K562 (cell line): Measurements from ENCODE around the gene MDM1. TPM values are rescaled to one million over a fixed set of nuclear protein-coding genes. Genes with fewer than 3 reads are reported as not detected.

Experiments used
- ATAC-seq: fragments of 200-7000 bp; cut with Tn5 transposase; 3 replicates; pipeline ENCODE4 v1.9.1; 2020; ENCODE audit warnings: moderate library complexity
- BruUV-seq: library from RNA; stranded (reverse); fragments of 400-500 nt; replicated peaks from 2 replicates; lab custom pipeline; 2021; lab: Mats Ljungman, UMichigan
- CTCF ChIA-PET: fragments of 300-600 bp; formaldehyde crosslinking; extraction: SDS; loops from one replicate; lab custom pipeline; 2021; ENCODE audit warnings: low intra/inter-chr PET ratio; lab: Yijun Ruan, JAX
- POLR2A ChIA-PET: fragments of 300-600, 350-650 bp; sonication (Branson Sonifier 250); formaldehyde crosslinking; extraction: SDS; loops from one replicate; lab custom pipeline; 2021; ENCODE audit warnings: antibody characterized with exemption, inconsistent platforms; lab: Yijun Ruan, JAX
- DNase-seq, 4 experiments: peaks; one replicate each; pipeline versions ENCODE4 v3.0.0 to v3.0.0-alpha.2; 2011 to 2018; ENCODE audit warnings: low spot score in 3 of 4, mixed read lengths in 3 of 4; ENCODE audit errors: extremely low read depth in 1 of 4
- FAIRE-seq: peaks from 2 replicates; lab custom pipeline; 2011; peaks lifted over from hg19 to GRCh38; lab: Jason Lieb, UNC
- H2AFZ ChIP-seq: 2 replicates; pipeline ENCODE4 v1.6.0; 2011; ENCODE audit warnings: low read depth, low read length, control low read depth, inconsistent platforms
- H3K27ac ChIP-seq: fragments of 200-600 bp; 3 replicates; pipeline ENCODE4 v1.8.0; 2011; ENCODE audit warnings: low read depth, mild to moderate bottlenecking, control low read depth, inconsistent platforms, low read length, moderate library complexity, mixed read lengths; ENCODE audit errors: extremely low read depth
- H3K27me3 ChIP-seq, 2 experiments: fragments of 300-600 bp in 1 of 2; 2 replicates in 1 of 2; 3 replicates in 1 of 2; pipeline versions ENCODE4 v1.6.0 to v1.8.0; 2011; ENCODE audit warnings: inconsistent platforms in 2 of 2, low read length in 2 of 2, mild to moderate bottlenecking in 1 of 2, mixed read lengths in 1 of 2, moderate library complexity in 1 of 2; ENCODE audit not compliant: control insufficient read depth in 2 of 2, insufficient read depth in 2 of 2
- H3K36me3 ChIP-seq: fragments of 300-600 bp; 3 replicates; pipeline ENCODE4 v1.8.0; 2011; ENCODE audit warnings: mild to moderate bottlenecking, low read length, inconsistent platforms; ENCODE audit not compliant: control insufficient read depth, insufficient read depth
- H3K4me1 ChIP-seq, 2 experiments: fragments of 200-600 bp in 1 of 2; replicated peaks in 1 of 2; 2 replicates in 1 of 2; 3 replicates in 1 of 2; pipeline versions ENCODE4 v1.5.1 to v1.8.0; 2011; ENCODE audit warnings: inconsistent platforms in 2 of 2, low read length in 2 of 2, mild to moderate bottlenecking in 1 of 2, mixed read lengths in 1 of 2, moderate library complexity in 1 of 2; ENCODE audit not compliant: control insufficient read depth in 2 of 2, insufficient read depth in 2 of 2
- H3K4me2 ChIP-seq: 2 replicates; pipeline ENCODE4 v1.6.1; 2011; ENCODE audit warnings: low read length, control low read depth, inconsistent platforms, mixed read lengths; ENCODE audit not compliant: insufficient read depth
- H3K4me3 ChIP-seq: fragments of 200-600 bp; sonication (generic), shearing (Covaris generic); 2 replicates; pipeline ENCODE4 v1.5.1; 2016; ENCODE audit warnings: control low read depth, inconsistent platforms
- H3K79me2 ChIP-seq: fragments of 200-600 bp; 3 replicates; pipeline ENCODE4 v1.8.0; 2011; ENCODE audit warnings: low read length, inconsistent platforms; ENCODE audit not compliant: control insufficient read depth, insufficient read depth
- H3K9ac ChIP-seq, 2 experiments: 2 replicates each; pipeline versions ENCODE4 v1.6.0 to v1.6.1; 2011; ENCODE audit warnings: low read depth in 2 of 2, low read length in 2 of 2, control low read depth in 1 of 2, inconsistent platforms in 1 of 2, mild to moderate bottlenecking in 1 of 2, mixed read lengths in 1 of 2; ENCODE audit not compliant: insufficient read depth in 1 of 2
- H3K9me1 ChIP-seq: one replicate; pipeline ENCODE4 v1.6.0; 2011; ENCODE audit warnings: inconsistent platforms, mild to moderate bottlenecking, low read length, moderate library complexity; ENCODE audit not compliant: control insufficient read depth, insufficient read depth
- H3K9me3 ChIP-seq: replicated peaks from 2 replicates; pipeline ENCODE4 v1.5.1; 2011; ENCODE audit warnings: low read depth, low read length, inconsistent platforms; ENCODE audit not compliant: control insufficient read depth, insufficient read depth
- H4K20me1 ChIP-seq: replicated peaks from 2 replicates; pipeline ENCODE4 v1.6.1; 2011; ENCODE audit warnings: low read length, inconsistent platforms, mixed read lengths; ENCODE audit not compliant: control insufficient read depth, insufficient read depth
- ARID2 ChIP-seq: fragments of 450-650 bp; IDR thresholded peaks from 2 replicates; pipeline ENCODE4 v1.6.1; 2017; ENCODE audit warnings: antibody characterized with exemption, mild to moderate bottlenecking
- CREB1 ChIP-seq, 2 experiments: sonication (generic) in 1 of 2; formaldehyde crosslinking in 1 of 2; IDR thresholded peaks; 2 replicates each; pipeline versions ENCODE4 v1.6.1 to v1.8.0; 2012 to 2022; ENCODE audit warnings: inconsistent platforms in 1 of 2, mild to moderate bottlenecking in 1 of 2, missing genetic modification reagents in 1 of 2, moderate library complexity in 1 of 2
- DMBX1 ChIP-seq: fragments of 250-450 bp; sonication (Bioruptor Pico); IDR thresholded peaks from 2 replicates; pipeline ENCODE4 v1.8.0; 2022; ENCODE audit warnings: inconsistent platforms, mild to moderate bottlenecking, moderate library complexity, borderline replicate concordance
- EHMT2 ChIP-seq: fragments of 450-650 bp; IDR thresholded peaks from 2 replicates; pipeline ENCODE4 v1.6.1; 2018; ENCODE audit warnings: antibody characterized with exemption
- HNRNPH1 ChIP-seq: fragments of 200-400 bp; formaldehyde crosslinking; optimal IDR thresholded peaks from 2 replicates; pipeline ENCODE3; 2017; ENCODE audit warnings: low read depth, mild to moderate bottlenecking, low read length, moderate library complexity
- KDM1A ChIP-seq, 2 experiments: fragments of 450-650 bp; IDR thresholded peaks; 2 replicates each; pipeline ENCODE4 v1.6.1; 2016; ENCODE audit warnings: mild to moderate bottlenecking in 2 of 2
- MAFF ChIP-seq: IDR thresholded peaks from 2 replicates; pipeline ENCODE4 v1.6.1; 2012; ENCODE audit warnings: low read length, improper control_type of control experiment
- PCBP2 ChIP-seq: fragments of 200-400 bp; formaldehyde crosslinking; IDR thresholded peaks from 2 replicates; pipeline ENCODE4 v1.6.1; 2018; ENCODE audit warnings: low read length, low read depth, mild to moderate bottlenecking, moderate library complexity; ENCODE audit not compliant: poor library complexity, severe bottlenecking
- PTRF ChIP-seq: fragments of 450-650 bp; IDR thresholded peaks from 2 replicates; pipeline ENCODE4 v1.6.1; 2016; ENCODE audit warnings: mild to moderate bottlenecking, missing genetic modification characterization, missing compliant biosample characterization
- RBM17 ChIP-seq: fragments of 200-400 bp; formaldehyde crosslinking; IDR thresholded peaks from 2 replicates; pipeline ENCODE4 v1.6.1; 2017; ENCODE audit warnings: low read depth, mild to moderate bottlenecking, low read length, borderline replicate concordance
- RHOXF2B ChIP-seq: fragments of 250-450 bp; sonication (Bioruptor Pico); conservative IDR thresholded peaks from 2 replicates; pipeline ENCODE4 v1.5.1; 2021
- THRB ChIP-seq: fragments of 450-650 bp; formaldehyde crosslinking; conservative IDR thresholded peaks from 2 replicates; pipeline ENCODE4 v1.4.0; 2022; ENCODE audit warnings: mild to moderate bottlenecking, missing genetic modification characterization
- TRIM24 ChIP-seq, 2 experiments: fragments of 450-650 bp; IDR thresholded peaks; 2 replicates each; pipeline ENCODE4 v1.6.1; 2016
- USF2 ChIP-seq: sonication (generic); formaldehyde crosslinking; IDR thresholded peaks from 2 replicates; pipeline ENCODE4 v1.5.0; 2020; ENCODE audit warnings: missing genetic modification reagents
- ZNF175 ChIP-seq: fragments of 200-800 bp; sonication (Bioruptor generic); IDR thresholded peaks from 2 replicates; pipeline ENCODE4 v1.6.1; 2016; ENCODE audit warnings: low read depth, mild to moderate bottlenecking, missing genetic modification characterization, missing compliant biosample characterization
- ZNF449 ChIP-seq: fragments of 250-450 bp; sonication (Bioruptor Pico); IDR thresholded peaks from 2 replicates; pipeline ENCODE4 v1.8.0; 2022; ENCODE audit warnings: moderate library complexity, mild to moderate bottlenecking, inconsistent platforms
- ZNF584 ChIP-seq: fragments of 200-800 bp; sonication (Bioruptor generic); IDR thresholded peaks from 2 replicates; pipeline ENCODE4 v1.6.1; 2016; ENCODE audit warnings: low read depth, mild to moderate bottlenecking, missing genetic modification characterization, missing compliant biosample characterization
- WGBS: fragments of 100-300 bp; shearing (Covaris generic); methylation state at CpG from one replicate; pipeline ENCODE4 v1.1.6; 2016; ENCODE audit warnings: low coverage, mixed read lengths; ENCODE audit not compliant: insufficient coverage; ENCODE audit errors: missing lambda C conversion rate; 5-methylcytosine and 5-hydroxymethylcytosine counted together
- in situ Hi-C: fragments of 300-500 bp; cut with MboI; formaldehyde crosslinking; loops from 4 replicates; pipeline ENCODE4 v1.15.0; 2018; ENCODE audit warnings: inconsistent platforms, mixed read lengths
- intact Hi-C: fragments of 100-400 bp; cut with micrococcal nuclease; formaldehyde crosslinking; loops from 2 replicates; pipeline ENCODE4 v1.14.2; 2022
- polyA plus RNA-seq, 8 experiments: library from polyadenylated mRNA; depleted of rRNA in 4 of 8; stranded (reverse) in 5 of 8; unstranded in 3 of 8; fragments of >200 nt; fragmentation: Nextera tagmentation in 2 of 8; fragmentation: Illumina TruSeq in 1 of 8; extraction: Ambion mirVana in 2 of 8; extraction: Trizol in 1 of 8; gene quantifications; 2 replicates each; pipeline versions ENCODE4 v1.2.1 to v1.2.3, GENCODE V29; 2011 to 2014; ENCODE audit warnings: inconsistent platforms in 1 of 8, missing spikeins in 1 of 8
- total RNA-seq, 7 experiments: library from RNA; depleted of rRNA in 6 of 7; stranded (reverse); fragments of >200 nt in 6 of 7; fragmentation: Illumina TruSeq in 2 of 7; extraction: Trizol in 2 of 7; gene quantifications; 2 replicates each; pipeline versions ENCODE4 v1.2.1 to v1.2.3, GENCODE V29; 2011 to 2021; ENCODE audit warnings: low replicate concordance in 1 of 7

The MDM1 gene
- total and polyA plus RNA-seq, 9 of the 15 experiments (the other 6 are each of a cell fraction or from before 2014, with no cell fraction given), result 7.5 to 16.8 (median 13.1) TPM

GRCh38 chr12:68294251-68294650 lies 37.9 kb downstream of the MDM1 start:
- Histone ChIP-seq H3K27me3 (no peaks in the 10 kb centered on the region), H3K79me2 (no peaks in the 10 kb centered on the region), H2AFZ (no peak overlapping the region), H3K27ac (no peak overlapping the region), H3K4me2 (no peak overlapping the region), H4K20me1 (no peaks in the 10 kb centered on the region), H3K4me3 (no peak overlapping the region), H3K9ac (no peak overlapping the region), H3K36me3 (no peaks in the 10 kb centered on the region), H3K4me1 (no peaks in the 10 kb centered on the region), H3K9me3 (no peaks in the 10 kb centered on the region), H3K9me1 (no peaks in the 10 kb centered on the region)
- intact Hi-C loops (no loop called here), in situ Hi-C loops (no loop called here)
- no TSS peak for BruUV-seq
- POLR2A ChIA-PET, result no interaction called here
- FAIRE-seq (no peak), ATAC-seq (no peak)
- WGBS, result 44% methylated on average over 2 of the region's 2 CpGs
- CTCF ChIA-PET, result no interaction called here
- TF ChIP-seq DMBX1 (CRISPR knock-in tag), result no peak
- TF ChIP-seq RBM17, result no peak
- TF ChIP-seq ARID2, result no peak
- TF ChIP-seq PCBP2, result no peak
- no peak for TF ChIP-seq CREB1 (IDR thresholded peaks at IDR 0.05)
- TF ChIP-seq CREB1 (CRISPR knock-in tag; IDR thresholded peaks at IDR 0.05), result no peak
- no peak for TF ChIP-seq THRB
- TF ChIP-seq HNRNPH1, result no peak
- TF ChIP-seq PTRF (tag), result no peak
- TF ChIP-seq RHOXF2B (CRISPR knock-in tag), result no peak
- TF ChIP-seq USF2, result no peak
- TF ChIP-seq MAFF, result no peak
- no peak for TF ChIP-seq EHMT2
- TF ChIP-seq TRIM24 (IDR thresholded peaks at IDR 0.05), result no peak
- no peak for TF ChIP-seq ZNF584
- TF ChIP-seq ZNF449 (CRISPR knock-in tag), result no peak
- no peak for TF ChIP-seq KDM1A (IDR thresholded peaks at IDR 0.05)
- TF ChIP-seq ZNF175, result no peak
- TF ChIP-seq, all 486 proteins: peak for 0
- DNase-seq, result no peak
